ENCODE data around the gene DRC7. TPM values are rescaled to one million over a fixed set of nuclear protein-coding genes. Genes with fewer than 3 reads are reported as not detected.

The DRC7 gene
- total RNA-seq, 1 donor from 2014 or later = not detected

DNA sequence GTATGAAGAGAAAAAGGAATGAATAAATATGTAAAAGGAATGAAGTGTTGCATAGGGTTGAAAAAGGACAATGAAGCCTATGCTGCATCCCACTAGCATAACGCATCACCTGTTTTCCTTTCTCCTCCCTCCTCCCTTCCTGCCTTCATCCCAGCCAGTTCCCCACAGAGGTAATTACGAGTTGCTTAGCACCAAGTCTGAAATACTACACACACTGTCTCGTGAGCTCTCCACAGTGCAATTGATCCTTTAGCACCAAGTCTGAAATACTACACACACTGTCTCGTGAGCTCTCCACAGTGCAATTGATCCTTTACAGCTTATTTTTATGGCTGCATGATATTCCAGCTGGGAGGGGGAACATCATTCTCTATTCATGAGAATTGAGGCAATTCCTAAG is 1.1 kb upstream of the DRC7 start:
- Mint-ChIP-seq H3K4me1 (ENCODE audit: low read depth) (peaks cover 2% of the 10 kb centered on the region), H3K27me3 (ENCODE audit: low read depth) (peaks cover 7% of the 10 kb centered on the region), H3K36me3 (ENCODE audit: low read depth) (no peaks in the 10 kb centered on the region), H3K27ac (ENCODE audit: unreplicated experiment) (no peak overlapping the region), H3K4me3 (ENCODE audit: unreplicated experiment) (no peak overlapping the region), H3K9me3 (ENCODE audit: low read depth) (no peaks in the 10 kb centered on the region)
- no peak for DNase-seq (ENCODE audit: low spot score)
- TF ChIP-seq, protein P1, sequence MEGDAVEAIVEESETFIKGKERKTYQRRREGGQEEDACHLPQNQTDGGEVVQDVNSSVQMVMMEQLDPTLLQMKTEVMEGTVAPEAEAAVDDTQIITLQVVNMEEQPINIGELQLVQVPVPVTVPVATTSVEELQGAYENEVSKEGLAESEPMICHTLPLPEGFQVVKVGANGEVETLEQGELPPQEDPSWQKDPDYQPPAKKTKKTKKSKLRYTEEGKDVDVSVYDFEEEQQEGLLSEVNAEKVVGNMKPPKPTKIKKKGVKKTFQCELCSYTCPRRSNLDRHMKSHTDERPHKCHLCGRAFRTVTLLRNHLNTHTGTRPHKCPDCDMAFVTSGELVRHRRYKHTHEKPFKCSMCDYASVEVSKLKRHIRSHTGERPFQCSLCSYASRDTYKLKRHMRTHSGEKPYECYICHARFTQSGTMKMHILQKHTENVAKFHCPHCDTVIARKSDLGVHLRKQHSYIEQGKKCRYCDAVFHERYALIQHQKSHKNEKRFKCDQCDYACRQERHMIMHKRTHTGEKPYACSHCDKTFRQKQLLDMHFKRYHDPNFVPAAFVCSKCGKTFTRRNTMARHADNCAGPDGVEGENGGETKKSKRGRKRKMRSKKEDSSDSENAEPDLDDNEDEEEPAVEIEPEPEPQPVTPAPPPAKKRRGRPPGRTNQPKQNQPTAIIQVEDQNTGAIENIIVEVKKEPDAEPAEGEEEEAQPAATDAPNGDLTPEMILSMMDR (IDR thresholded peaks at IDR 0.05) = no peak

DNA sequence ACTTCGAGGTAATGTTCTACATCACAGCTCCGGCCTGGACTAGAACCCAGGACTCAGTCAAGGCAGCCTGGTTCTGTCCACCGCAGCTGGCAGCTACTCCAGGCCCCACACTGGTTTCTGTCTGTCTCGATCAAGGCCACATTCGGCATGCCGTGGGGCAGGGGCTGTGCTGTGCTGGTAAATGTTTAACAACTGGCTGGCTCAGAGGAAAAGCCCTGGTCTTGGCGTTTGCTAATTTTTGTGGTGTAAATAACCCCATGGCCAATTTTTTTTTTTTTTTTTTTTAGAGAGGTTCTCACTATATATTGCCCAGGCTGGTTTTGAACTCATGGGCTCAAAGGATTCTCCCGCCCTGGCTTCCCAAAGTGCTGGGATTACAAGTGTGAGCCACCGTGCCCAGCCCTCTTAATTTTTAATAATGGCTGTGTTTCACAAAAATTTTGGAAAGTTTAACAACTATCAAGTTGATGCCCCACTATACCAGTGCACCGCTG is 328 bp upstream of the DRC7 start:
- no peak for DNase-seq (ENCODE audit: low spot score)
- no peaks in the 10 kb centered on the region for H3K36me3 Mint-ChIP-seq (ENCODE audit: low read depth)
- H3K27me3 Mint-ChIP-seq (ENCODE audit: low read depth) = peaks cover 5% of the 10 kb centered on the region
- no peaks in the 10 kb centered on the region for H3K9me3 Mint-ChIP-seq (ENCODE audit: low read depth)
- TF ChIP-seq, protein P1 (IDR thresholded peaks at IDR 0.05) = no peak
- H3K4me1 Mint-ChIP-seq (ENCODE audit: low read depth) = peaks cover 2% of the 10 kb centered on the region
- no peak overlapping the region for H3K27ac Mint-ChIP-seq (ENCODE audit: unreplicated experiment)
- no peak overlapping the region for H3K4me3 Mint-ChIP-seq (ENCODE audit: unreplicated experiment)

DNA sequence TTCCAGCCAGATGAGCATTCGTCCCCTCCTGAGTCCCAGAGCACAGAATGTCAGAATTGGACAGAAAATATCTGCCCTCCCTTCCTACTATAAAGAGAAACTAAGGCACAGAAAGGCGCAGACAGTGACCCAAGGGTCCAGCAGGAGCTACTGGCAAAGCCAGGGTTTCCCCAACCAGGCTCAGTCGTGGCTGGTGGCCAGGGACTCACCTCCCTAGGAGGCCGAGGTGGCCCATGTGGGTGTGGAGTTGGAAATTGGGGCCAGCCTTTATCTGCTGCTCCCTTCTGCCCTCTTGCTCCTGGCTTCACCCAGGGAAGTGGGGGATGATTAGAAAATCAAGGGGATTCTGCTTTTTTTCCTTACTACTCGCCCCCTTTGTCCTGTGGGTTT is 1.1 kb downstream of the DRC7 start:
- Mint-ChIP-seq H3K27me3 (ENCODE audit: low read depth) (peaks cover 3% of the 10 kb centered on the region), H3K36me3 (ENCODE audit: low read depth) (no peaks in the 10 kb centered on the region), H3K4me3 (ENCODE audit: unreplicated experiment) (no peak overlapping the region), H3K4me1 (ENCODE audit: low read depth) (peaks cover 2% of the 10 kb centered on the region), H3K9me3 (ENCODE audit: low read depth) (no peaks in the 10 kb centered on the region), H3K27ac (ENCODE audit: unreplicated experiment) (no peak overlapping the region)
- TF ChIP-seq, protein P1 (IDR thresholded peaks at IDR 0.05) = no peak
- DNase-seq (ENCODE audit: low spot score) = no peak

DNA sequence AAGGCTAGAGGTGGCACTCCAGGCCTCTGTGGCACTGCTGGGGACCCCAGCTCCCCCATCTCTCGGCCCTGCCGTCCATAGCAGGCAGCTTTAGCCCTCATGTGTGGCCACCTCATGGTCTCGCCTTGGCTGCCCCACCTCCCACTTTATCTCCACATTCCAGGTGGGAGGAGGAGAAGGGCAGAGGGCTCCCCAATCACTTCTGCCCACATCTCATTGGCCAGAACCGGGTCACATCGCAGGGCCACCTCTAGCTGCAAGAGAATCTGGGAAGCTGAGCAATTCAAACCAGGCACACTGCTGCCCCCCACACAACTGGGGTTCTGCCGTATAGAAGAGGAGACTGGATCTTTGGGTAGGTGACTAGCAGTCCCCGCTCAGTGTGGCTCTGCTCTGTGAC is 1.6 kb downstream of the DRC7 start:
- H3K9me3 Mint-ChIP-seq (ENCODE audit: low read depth) = no peaks in the 10 kb centered on the region
- peaks cover 2% of the 10 kb centered on the region for H3K4me1 Mint-ChIP-seq (ENCODE audit: low read depth)
- no peak overlapping the region for H3K4me3 Mint-ChIP-seq (ENCODE audit: unreplicated experiment)
- H3K36me3 Mint-ChIP-seq (ENCODE audit: low read depth) = no peaks in the 10 kb centered on the region
- TF ChIP-seq, protein P1 (IDR thresholded peaks at IDR 0.05) = no peak
- no peak for DNase-seq (ENCODE audit: low spot score)
- no peak overlapping the region for H3K27ac Mint-ChIP-seq (ENCODE audit: unreplicated experiment)
- H3K27me3 Mint-ChIP-seq (ENCODE audit: low read depth) = peaks cover 3% of the 10 kb centered on the region

DNA sequence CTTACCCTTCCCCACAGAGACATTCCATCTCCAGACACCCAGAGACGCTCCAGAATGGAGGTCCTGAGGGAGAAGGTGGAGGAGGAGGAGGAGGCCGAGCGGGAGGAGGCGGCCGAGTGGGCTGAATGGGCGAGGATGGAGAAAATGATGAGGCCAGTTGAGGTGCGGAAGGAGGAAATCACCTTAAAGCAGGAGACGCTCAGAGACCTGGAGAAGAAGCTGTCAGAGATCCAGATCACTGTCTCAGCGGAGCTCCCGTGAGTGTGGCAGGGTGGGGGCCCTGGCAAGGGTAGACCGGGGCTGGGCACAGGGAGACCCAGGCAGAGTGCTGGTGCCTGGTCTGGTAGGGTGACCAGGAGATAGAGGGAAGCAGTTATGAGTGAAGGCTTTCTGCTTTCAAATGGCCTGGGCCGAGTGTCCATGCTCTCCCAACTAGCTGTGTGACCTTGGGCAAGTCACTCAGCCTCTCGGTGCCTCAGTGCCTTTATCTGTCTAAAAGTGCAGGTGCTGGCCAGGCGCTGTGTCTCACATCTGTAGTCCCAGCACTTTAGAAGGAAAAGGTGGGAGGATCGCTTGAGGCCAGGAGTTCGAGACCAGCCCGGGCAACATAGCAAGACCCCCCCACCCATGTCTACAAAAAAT is 3.4 kb downstream of the DRC7 start:
- peaks cover 2% of the 10 kb centered on the region for H3K4me1 Mint-ChIP-seq (ENCODE audit: low read depth)
- no peak overlapping the region for H3K27ac Mint-ChIP-seq (ENCODE audit: unreplicated experiment)
- H3K27me3 Mint-ChIP-seq (ENCODE audit: low read depth) = no peaks in the 10 kb centered on the region
- no peak for DNase-seq (ENCODE audit: low spot score)
- H3K4me3 Mint-ChIP-seq (ENCODE audit: unreplicated experiment) = no peak overlapping the region
- H3K36me3 Mint-ChIP-seq (ENCODE audit: low read depth) = no peaks in the 10 kb centered on the region
- no peaks in the 10 kb centered on the region for H3K9me3 Mint-ChIP-seq (ENCODE audit: low read depth)
- TF ChIP-seq, protein P1 (IDR thresholded peaks at IDR 0.05) = no peak

All from chondrocyte (in vitro differentiated cells).